BLaER1 treated with 17β-estradiol and CSF1 and Interleukin-3, amounts not matched to agents 10 nM and 100 nM (cell line): ENCODE measurements around the gene VCAN.

Source experiments
- H3K27ac ChIP-seq, 11 experiments: shearing (Covaris generic); formaldehyde crosslinking; 2 replicates each; pipeline ENCODE4 v1.8.1; 2022
- H3K27me3 ChIP-seq, 11 experiments: shearing (Covaris generic); formaldehyde crosslinking; 2 replicates each; pipeline ENCODE4 v1.8.1; 2022
- H3K36me3 ChIP-seq, 11 experiments: shearing (Covaris generic); formaldehyde crosslinking; 2 replicates each; pipeline ENCODE4 v1.8.1; 2022
- H3K4me1 ChIP-seq, 10 experiments: shearing (Covaris generic); formaldehyde crosslinking; 2 replicates each; pipeline ENCODE4 v1.8.1; 2022
- H3K4me2 ChIP-seq, 11 experiments: shearing (Covaris generic); formaldehyde crosslinking; 2 replicates each; pipeline ENCODE4 v1.8.1; 2022
- H3K4me3 ChIP-seq, 10 experiments: shearing (Covaris generic); formaldehyde crosslinking; 2 replicates each; pipeline ENCODE4 v1.8.1; 2022
- H3K9ac ChIP-seq, 11 experiments: shearing (Covaris generic); formaldehyde crosslinking; 2 replicates each; pipeline ENCODE4 v1.8.1; 2022
- H3K9me3 ChIP-seq, 11 experiments: shearing (Covaris generic); formaldehyde crosslinking; replicated peaks in 1 of 11; 2 replicates each; pipeline ENCODE4 v1.8.1; 2022
- H4K20me1 ChIP-seq, 11 experiments: shearing (Covaris generic); formaldehyde crosslinking; 2 replicates each; pipeline ENCODE4 v1.8.1; 2022
- Cebpa-rat ChIP-seq, 11 experiments: shearing (Covaris generic); IDR thresholded peaks; 2 replicates each; pipeline ENCODE4 v1.8.1; 2022

Gene VCAN

DNA sequence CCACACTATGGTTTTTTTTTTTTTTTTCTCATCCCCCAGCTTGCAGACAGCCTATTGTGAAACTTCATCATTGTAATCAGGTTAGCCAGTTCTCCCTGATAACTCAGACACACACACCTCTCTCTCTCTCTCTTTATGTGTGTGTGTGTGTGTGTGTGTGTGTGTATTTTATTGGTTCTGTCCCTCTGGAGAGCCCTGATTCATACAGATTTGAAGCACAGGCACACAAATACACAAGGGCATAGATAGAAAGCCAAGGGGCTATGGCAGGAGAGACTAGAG lies 20.6 kb upstream of the VCAN start:
- Histone ChIP-seq H3K27ac (no peak overlapping the region), H3K9me3 (peaks cover 22 to 39% (median 34%) of the 10 kb centered on the region in 11 experiments), H3K4me2 (no peak overlapping the region), H3K27me3 (no peaks in the 10 kb centered on the region), H3K36me3 (no peaks in the 10 kb centered on the region), H4K20me1 (no peaks in the 10 kb centered on the region), H3K9ac (no peak overlapping the region), H3K4me1 (no peaks in the 10 kb centered on the region), H3K4me3 (no peak overlapping the region)
- no peak for TF ChIP-seq Cebpa-rat (IDR thresholded peaks at IDR 0.05)

- H4K20me1 ChIP-seq = no peaks in the 10 kb centered on the region
- H3K36me3 ChIP-seq = no peaks in the 10 kb centered on the region
- H3K4me3 ChIP-seq = no peak overlapping the region
- no peak overlapping the region for H3K27ac ChIP-seq
- no peak overlapping the region for H3K9ac ChIP-seq
- H3K4me1 ChIP-seq = no peaks in the 10 kb centered on the region
- no peak overlapping the region for H3K4me2 ChIP-seq
- no peak for TF ChIP-seq Cebpa-rat (IDR thresholded peaks at IDR 0.05)
- H3K9me3 ChIP-seq = peaks cover 22 to 49% (median 38%) of the 10 kb centered on the region in 11 experiments
- H3K27me3 ChIP-seq = no peaks in the 10 kb centered on the region
These were observed 19.6 kb upstream of the VCAN start for GRCh38 chr5:83451955-83452354.

- no peak for TF ChIP-seq Cebpa-rat (IDR thresholded peaks at IDR 0.05)
- Histone ChIP-seq H3K27me3 (no peaks in the 10 kb centered on the region), H3K36me3 (no peaks in the 10 kb centered on the region), H4K20me1 (no peaks in the 10 kb centered on the region), H3K9me3 (peaks cover 22 to 54% (median 38%) of the 10 kb centered on the region in 11 experiments), H3K9ac (no peak overlapping the region), H3K4me1 (no peaks in the 10 kb centered on the region), H3K4me3 (no peak overlapping the region), H3K4me2 (no peak overlapping the region), H3K27ac (no peak overlapping the region)
These were observed 17.6 kb upstream of the VCAN start for GRCh38 chr5:83453937-83454336.

GRCh38 chr5:83464261-83464660 lies 7.3 kb upstream of the VCAN start:
- 0 out of 20 replicates have a peak, but pooled peaks cover 0 to 6% (median 0%) of the 10 kb centered on the region in 10 experiments for H3K4me1 ChIP-seq

GRCh38 chr5:83467371-83468035 lies 4.0 kb upstream of the VCAN start:
- Histone ChIP-seq H3K27ac (no peak overlapping the region), H3K4me1 (0 out of 20 replicates have a peak, but pooled peaks cover 0 to 6% (median 0%) of the 10 kb centered on the region in 10 experiments), H3K4me2 (no peak overlapping the region), H3K9ac (no peak overlapping the region), H4K20me1 (no peaks in the 10 kb centered on the region), H3K9me3 (peaks cover 12 to 21% (median 13%) of the 10 kb centered on the region in 11 experiments), H3K36me3 (no peaks in the 10 kb centered on the region), H3K27me3 (peaks cover 0 to 11% (median 3%) of the 10 kb centered on the region in 11 experiments; a peak in 7 of 22 replicates), H3K4me3 (no peak overlapping the region)
- TF ChIP-seq Cebpa-rat (IDR thresholded peaks at IDR 0.05) = no peak

More at GRCh38 chr5:83464261-83464660, 7.3 kb upstream of the VCAN start:
- H3K9me3 ChIP-seq = no peaks in the 10 kb centered on the region
- no peak for TF ChIP-seq Cebpa-rat (IDR thresholded peaks at IDR 0.05)
- H3K27ac ChIP-seq = no peak overlapping the region
- H3K27me3 ChIP-seq = no peaks in the 10 kb centered on the region
- no peak overlapping the region for H3K9ac ChIP-seq
- H4K20me1 ChIP-seq = no peaks in the 10 kb centered on the region
- no peak overlapping the region for H3K4me2 ChIP-seq
- no peaks in the 10 kb centered on the region for H3K36me3 ChIP-seq
- H3K4me3 ChIP-seq = no peak overlapping the region

- peaks cover 0 to 21% (median 7%) of the 10 kb centered on the region in 11 experiments; a peak in 15 of 22 replicates for H3K27me3 ChIP-seq
- no peaks in the 10 kb centered on the region for H3K36me3 ChIP-seq
- H3K4me2 ChIP-seq = no peak overlapping the region
- no peak overlapping the region for H3K4me3 ChIP-seq
- no peak overlapping the region for H3K9ac ChIP-seq
- TF ChIP-seq Cebpa-rat (IDR thresholded peaks at IDR 0.05) = no peak
- no peaks in the 10 kb centered on the region for H4K20me1 ChIP-seq
- H3K4me1 ChIP-seq = 0 out of 20 replicates have a peak, but pooled peaks cover 0 to 6% (median 0%) of the 10 kb centered on the region in 10 experiments
- H3K9me3 ChIP-seq = peaks cover 27 to 36% (median 28%) of the 10 kb centered on the region in 11 experiments
- no peak overlapping the region for H3K27ac ChIP-seq
These were observed 2.5 kb upstream of the VCAN start for GRCh38 chr5:83469075-83469474.

DNA sequence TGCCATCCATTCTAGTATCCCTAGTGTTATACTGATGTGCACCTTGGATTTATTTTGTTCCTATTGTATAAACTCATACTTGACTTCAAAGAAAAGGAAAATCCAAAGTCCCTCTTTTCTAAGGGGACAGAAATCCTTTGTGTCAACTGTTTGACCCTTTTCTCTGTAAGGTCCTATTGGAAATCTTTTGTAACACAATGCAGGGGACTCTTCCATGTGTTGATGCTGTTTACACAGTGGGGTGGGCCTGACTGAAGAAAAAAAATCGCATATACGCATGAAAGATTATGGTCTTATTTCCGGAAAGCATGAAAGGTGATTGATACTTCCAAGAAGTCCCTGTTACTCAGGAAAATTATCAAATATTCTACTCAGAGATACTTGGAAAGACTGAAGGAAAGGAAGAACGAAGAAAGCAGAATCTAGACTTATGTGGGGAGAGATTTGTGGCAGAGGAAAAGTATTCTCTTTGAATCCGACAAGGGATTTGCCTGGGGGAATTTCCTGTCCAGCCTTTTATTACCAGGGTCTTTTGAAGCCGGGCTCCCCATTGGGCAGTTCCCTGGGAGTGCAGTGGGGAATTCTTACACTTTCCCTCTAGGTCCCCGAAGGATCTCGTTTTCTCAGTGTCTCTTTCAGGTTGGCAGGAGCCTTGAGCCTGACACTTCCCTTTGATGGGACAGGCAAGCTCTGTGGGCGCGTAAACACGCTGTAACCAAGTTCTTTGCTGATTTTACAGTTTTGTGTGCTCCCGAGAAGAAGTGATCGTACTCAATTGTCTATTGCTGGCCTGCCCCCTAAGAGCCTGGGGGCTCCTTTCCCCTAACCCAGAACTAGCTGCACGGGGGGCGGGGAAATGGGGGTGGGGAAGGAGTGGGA lies 779 bp upstream of the VCAN start:
- peaks cover 0 to 27% (median 10%) of the 10 kb centered on the region in 11 experiments; a peak in 15 of 22 replicates for H3K27me3 ChIP-seq
- H3K9ac ChIP-seq = no peak overlapping the region
- H3K4me2 ChIP-seq = no peak overlapping the region
- TF ChIP-seq Cebpa-rat (IDR thresholded peaks at IDR 0.05) = no peak
- no peaks in the 10 kb centered on the region for H3K36me3 ChIP-seq
- H3K4me1 ChIP-seq = 0 out of 20 replicates have a peak, but pooled peaks cover 0 to 2% (median 0%) of the 10 kb centered on the region in 10 experiments
- H4K20me1 ChIP-seq = no peaks in the 10 kb centered on the region
- H3K27ac ChIP-seq = no peak overlapping the region
- H3K9me3 ChIP-seq = peaks cover 35 to 48% (median 38%) of the 10 kb centered on the region in 11 experiments
- no peak overlapping the region for H3K4me3 ChIP-seq

DNA sequence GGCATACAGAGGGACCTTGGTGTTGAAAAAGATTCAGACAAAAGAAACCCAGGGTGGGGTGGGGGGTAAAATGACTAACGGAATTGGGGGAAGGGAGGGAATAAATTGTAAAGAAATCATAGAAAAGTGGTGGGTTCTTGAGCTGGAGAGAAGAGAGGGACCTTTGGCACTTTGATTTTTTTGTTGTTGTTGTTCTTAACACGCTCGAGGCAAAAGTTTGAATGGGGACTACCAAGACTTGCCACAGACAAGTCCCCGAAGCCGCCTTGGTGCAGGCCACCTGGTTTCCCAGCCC lies 616 bp downstream of the VCAN start:
- Histone ChIP-seq H3K9me3 (peaks cover 35 to 48% (median 38%) of the 10 kb centered on the region in 11 experiments), H3K27me3 (peaks cover 0 to 27% (median 10%) of the 10 kb centered on the region in 11 experiments; a peak in 15 of 22 replicates), H3K36me3 (no peaks in the 10 kb centered on the region), H3K9ac (no peak overlapping the region), H3K27ac (no peak overlapping the region), H4K20me1 (no peaks in the 10 kb centered on the region), H3K4me2 (no peak overlapping the region), H3K4me3 (no peak overlapping the region), H3K4me1 (no peaks in the 10 kb centered on the region)
- TF ChIP-seq Cebpa-rat (IDR thresholded peaks at IDR 0.05) = no peak

GRCh38 chr5:83472508-83473345 lies 1.2 kb downstream of the VCAN start:
- no peak overlapping the region for H3K27ac ChIP-seq
- no peak for TF ChIP-seq Cebpa-rat (IDR thresholded peaks at IDR 0.05)
- no peak overlapping the region for H3K9ac ChIP-seq
- no peaks in the 10 kb centered on the region for H3K4me1 ChIP-seq
- H3K4me2 ChIP-seq = no peak overlapping the region
- no peaks in the 10 kb centered on the region for H4K20me1 ChIP-seq
- H3K36me3 ChIP-seq = no peaks in the 10 kb centered on the region
- H3K4me3 ChIP-seq = no peak overlapping the region
- peaks cover 0 to 27% (median 10%) of the 10 kb centered on the region in 11 experiments; a peak in 15 of 22 replicates for H3K27me3 ChIP-seq
- peaks cover 35 to 48% (median 38%) of the 10 kb centered on the region in 11 experiments for H3K9me3 ChIP-seq
